ENCODE measurements around the gene MTCL3.

- no peak for TF ChIP-seq CTCF (IDR thresholded peaks at IDR 0.05; ENCODE audit: extremely low read depth in 1 of 2, insufficient read depth in 1 of 2, low read depth in 1 of 2, low read length in 2 of 2)
- TF ChIP-seq FOS (IDR thresholded peaks at IDR 0.05; ENCODE audit: borderline replicate concordance, insufficient read depth, low read length), result no peak
- no peak for TF ChIP-seq EZH2 (IDR thresholded peaks at IDR 0.05; ENCODE audit: borderline replicate concordance, low read depth, low read length, severe bottlenecking)
- TF ChIP-seq POLR2A (IDR thresholded peaks at IDR 0.05; ENCODE audit: low read depth, low read length), result no peak
- no peak for TF ChIP-seq POLR2AphosphoS5 (IDR thresholded peaks at IDR 0.05; ENCODE audit: insufficient read depth, low read depth, low read length)
- no peak for TF ChIP-seq JUN (IDR thresholded peaks at IDR 0.05; ENCODE audit: borderline replicate concordance, insufficient read depth, insufficient read length, low read depth)
- no peak for TF ChIP-seq MYC (IDR thresholded peaks at IDR 0.05; ENCODE audit: low read depth, low read length)
- TF ChIP-seq, protein P1, sequence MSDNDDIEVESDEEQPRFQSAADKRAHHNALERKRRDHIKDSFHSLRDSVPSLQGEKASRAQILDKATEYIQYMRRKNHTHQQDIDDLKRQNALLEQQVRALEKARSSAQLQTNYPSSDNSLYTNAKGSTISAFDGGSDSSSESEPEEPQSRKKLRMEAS (IDR thresholded peaks at IDR 0.05; ENCODE audit: insufficient read depth, insufficient read length), result no peak
- no peak for TF ChIP-seq GATA2 (IDR thresholded peaks at IDR 0.05; ENCODE audit: insufficient read depth, insufficient read length, low read depth, low read length)
Measured at GRCh38 chr6:127475823-127476176, 43.3 kb downstream of the MTCL3 start.
